ENCODE data around the gene SPP2.

SPP2 gene, protein sequence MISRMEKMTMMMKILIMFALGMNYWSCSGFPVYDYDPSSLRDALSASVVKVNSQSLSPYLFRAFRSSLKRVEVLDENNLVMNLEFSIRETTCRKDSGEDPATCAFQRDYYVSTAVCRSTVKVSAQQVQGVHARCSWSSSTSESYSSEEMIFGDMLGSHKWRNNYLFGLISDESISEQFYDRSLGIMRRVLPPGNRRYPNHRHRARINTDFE

DNA sequence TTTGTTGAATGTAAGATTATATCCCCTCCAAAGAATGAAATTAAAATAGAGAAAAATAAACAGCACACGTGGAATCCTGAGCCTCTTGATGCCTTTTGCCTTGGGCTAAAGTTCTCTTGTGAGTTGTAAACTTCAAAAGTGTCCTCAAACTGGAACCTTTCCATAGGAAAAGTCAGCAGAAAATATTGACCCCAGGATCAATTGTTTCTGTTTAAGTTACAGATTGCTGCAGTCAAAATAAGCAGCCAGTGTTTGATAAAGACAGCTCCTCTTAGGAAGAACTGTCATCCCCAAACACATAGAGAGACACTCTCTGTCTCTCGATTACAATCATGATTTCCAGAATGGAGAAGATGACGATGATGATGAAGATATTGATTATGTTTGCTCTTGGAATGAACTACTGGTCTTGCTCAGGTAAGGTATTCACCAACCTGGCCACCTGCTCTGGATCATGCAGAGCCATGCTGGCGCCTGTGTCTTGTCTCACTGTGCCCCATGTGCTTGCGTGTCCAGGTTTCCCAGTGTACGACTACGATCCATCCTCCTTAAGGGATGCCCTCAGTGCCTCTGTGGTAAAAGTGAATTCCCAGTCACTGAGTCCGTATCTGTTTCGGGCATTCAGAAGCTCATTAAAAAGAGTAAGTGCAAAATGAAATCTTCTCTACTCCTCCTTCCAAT, at the start of gene SPP2:
SPP2 (plus strand) TSS at position 248 of the 681 bp plus-strand sequence; CDS start at position 333, 85 bp downstream.
- DNase-seq = no peak

DNA sequence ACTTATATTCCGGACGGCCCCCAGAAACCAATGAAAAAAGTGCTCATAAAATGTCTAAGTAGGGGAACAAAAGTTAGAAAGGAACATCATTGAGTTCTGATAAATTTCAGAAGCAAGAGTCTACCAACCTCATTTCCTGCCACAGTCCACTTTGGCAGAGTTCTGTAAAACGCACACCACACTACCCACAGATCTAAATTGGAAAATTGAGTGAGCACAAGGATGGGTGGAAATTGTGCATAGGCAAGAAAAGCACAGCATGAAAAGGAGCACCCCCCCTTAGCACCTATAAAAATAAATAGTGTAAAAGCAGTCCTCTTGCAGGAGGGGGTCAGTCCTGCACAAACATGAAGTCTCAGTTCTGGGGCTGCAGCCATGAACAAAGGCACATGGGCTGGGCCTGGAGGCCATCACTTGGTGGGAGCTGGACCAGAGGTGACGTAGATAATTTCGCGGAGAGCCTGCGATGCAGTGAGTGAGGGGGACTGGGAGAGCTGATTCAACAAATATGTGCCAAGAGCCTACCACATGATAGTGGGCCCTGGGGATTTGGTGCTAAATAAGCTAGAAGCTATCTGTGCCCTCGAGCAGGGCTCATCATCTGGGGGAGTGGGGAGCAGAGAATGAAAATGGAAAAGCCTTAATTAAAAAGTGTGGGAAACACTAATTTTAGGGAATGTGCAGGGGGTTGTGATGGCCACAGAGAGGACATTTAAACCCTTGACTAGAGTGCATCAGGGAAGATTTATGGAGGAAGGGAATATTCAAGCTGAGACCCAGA, 48.9 kb upstream of the SPP2 start:
- no peak for DNase-seq

DNA sequence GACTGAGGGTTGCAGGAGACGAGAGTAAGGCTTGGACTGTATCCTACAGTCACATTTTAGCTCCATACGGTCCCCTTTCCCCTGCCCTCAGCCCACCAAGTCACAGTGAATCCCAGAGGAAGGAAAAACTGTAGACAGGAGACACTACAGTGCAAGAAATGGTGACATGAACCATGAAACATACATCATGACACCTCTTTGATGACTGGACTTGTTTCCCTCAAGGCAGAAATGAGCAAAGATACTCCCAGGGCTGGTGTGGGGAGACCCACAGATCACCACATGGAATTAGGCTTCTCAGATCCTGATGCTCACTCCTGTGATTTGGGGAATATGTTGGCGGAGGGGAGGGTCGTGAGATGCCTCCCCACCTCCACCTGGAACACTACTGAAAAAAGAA, 48.2 kb upstream of the SPP2 start:
- no peak for DNase-seq

DNA sequence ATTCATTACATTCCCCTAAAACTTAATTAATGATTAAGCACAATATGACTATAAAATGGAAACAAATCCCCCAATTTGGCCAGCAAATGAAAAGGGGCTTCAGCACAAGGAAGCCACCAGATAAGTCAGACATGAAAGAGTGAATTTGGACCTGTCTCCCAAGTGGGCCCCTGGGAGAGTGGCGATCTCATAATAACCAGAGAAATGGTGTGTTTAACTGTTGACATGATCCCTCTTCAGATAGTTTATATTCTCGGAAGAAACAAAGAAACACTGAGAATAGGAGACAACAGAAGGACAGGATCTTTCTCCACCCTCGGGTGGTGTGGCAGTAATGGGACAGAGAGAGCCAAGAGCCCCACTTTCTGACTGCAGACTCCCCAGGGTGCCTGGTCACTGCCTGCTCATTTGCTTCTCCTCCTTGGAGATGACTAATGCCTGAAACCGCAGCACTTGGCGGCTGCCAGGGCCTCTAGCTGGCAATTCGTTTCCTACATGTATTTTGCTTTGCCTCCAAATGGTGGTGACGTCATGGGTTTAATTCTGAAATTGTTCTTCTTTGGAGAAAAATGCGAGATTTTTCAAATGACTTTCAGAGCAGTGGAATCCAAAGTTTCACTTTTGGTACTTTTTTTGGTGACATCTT, 46.4 kb upstream of the SPP2 start:
- no peak for DNase-seq

DNA sequence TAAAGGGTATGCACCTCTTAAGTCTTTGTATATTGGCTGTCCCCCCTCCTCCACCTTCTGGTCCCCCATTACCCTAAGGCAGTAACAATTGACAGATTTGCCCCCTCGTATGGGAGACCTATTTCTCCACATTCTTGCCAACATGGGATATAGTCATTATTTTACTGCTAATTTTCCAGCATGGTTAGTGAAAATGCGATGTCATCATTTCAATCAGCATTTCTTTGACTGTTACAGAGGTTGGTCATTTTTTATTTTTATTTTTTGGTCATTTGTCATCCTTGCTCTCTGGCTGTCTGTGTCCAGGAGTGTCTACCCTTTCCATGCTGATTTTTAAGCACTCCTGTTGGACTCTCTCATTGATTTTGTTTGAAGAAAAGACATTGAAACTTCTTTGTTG, 45.4 kb upstream of the SPP2 start:
- no peak for DNase-seq

DNA sequence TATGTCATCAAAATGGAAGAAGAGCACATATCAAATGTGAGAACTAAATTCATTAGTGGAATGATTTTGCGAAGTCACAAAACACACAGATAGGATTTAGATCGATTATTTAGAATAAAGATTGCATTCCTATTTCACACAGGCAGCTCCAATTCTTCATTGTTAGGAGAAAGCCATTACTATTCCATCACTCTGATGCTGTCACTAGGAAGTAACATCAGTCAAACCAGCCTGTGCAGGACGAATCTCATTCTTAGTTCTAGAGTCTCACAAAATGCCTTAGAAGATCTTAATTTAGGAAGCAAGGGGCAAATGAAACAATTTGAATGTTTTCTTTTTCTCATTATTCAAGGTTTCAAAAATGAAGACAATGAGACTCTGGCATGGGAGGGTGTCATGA, 44.0 kb upstream of the SPP2 start:
- DNase-seq = no peak

DNA sequence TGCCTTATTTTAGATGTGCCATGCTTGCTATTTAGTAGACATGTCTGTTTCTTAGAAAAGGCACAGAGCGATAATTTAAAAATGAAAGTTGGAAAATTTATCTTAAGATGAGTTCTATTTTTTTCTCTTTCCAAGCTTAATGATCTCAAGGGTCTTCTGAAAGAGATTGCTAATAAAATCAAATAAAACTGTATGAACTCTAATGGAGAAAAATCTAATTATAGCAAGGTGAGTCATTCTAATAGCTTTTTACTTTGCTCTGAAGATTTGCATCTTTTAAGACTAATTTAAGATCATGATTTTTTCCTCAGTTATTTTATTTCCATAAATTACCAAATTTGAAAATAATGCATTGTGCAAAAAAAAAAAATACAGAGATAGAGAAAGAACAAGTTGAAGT, 36.1 kb upstream of the SPP2 start:
- DNase-seq = no peak

DNA sequence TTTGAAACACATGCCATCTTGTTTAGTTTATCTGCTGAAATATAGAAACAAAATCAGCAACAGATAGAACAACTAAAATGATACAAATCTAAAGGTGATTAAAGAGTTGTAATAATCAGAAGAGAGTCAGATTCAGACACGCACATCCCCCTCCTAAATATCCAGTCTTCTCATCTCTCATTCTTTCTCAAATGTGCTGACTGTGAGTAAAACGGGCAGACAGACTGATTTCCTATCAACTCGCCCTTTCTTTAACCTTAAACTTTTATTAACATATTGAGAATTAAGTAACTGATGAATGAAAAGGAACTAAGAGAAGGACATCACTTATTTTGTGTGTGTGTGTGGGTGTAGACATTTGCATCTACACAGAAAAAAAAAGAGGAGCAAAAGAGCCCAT, 34.6 kb upstream of the SPP2 start:
- DNase-seq = no peak

DNA sequence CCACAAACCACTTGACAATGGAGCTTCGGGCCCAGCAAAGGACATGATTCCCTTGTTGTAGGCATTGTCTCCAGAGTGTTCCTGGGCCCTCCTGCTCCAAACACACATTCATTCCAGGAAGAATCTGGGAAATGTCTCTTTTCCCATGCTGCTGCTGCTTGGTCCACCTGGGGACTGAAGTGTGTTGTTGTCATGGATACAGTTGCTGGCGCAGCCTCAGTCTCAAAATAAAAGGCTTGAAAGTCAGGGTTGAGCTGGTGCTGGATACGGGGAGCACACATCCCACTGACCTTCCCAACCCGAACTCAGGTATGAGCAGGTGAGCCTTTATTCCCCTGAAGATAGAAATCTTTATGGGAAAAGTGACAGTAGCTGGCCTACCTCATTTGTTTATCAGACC, 30.6 kb upstream of the SPP2 start:
- DNase-seq = no peak

DNA sequence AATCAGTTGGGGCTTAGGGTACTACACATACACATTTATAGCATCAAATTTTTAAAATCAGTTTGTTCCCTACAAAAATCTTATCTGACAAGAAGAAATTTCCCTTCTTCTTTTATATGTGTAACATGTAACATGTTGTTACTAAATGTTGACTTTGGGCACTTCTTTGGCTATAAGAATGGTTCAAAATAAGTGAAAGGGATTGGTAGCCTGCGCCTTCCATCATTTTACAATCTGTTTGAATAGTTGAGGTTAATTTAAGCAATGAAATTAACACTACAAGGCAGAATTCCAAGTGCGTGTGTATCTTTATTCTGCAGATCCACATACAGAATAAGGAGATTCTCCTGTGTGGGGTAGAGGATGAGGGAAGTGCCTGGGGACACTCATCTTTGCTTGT, 30.2 kb upstream of the SPP2 start:
- DNase-seq = no peak

DNA sequence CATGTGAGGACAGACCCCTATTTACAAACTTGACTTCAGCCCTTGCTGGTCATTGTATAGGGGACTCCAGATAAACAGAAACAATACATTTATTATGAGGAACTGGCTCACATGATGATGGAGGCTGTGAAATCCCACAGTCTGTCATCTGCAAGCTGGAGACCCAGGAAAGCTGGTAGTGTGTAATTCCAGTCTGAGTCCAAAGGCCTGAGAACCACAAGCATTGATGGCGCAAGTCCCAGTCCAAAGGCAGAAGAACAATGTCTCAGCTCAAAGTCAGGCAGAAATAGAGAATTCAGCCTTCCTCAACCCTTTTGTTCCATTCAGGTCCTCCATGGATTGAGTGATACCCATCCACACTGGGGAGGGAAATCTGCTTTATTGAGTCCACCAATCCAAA, 28.1 kb upstream of the SPP2 start:
- DNase-seq = no peak

DNA sequence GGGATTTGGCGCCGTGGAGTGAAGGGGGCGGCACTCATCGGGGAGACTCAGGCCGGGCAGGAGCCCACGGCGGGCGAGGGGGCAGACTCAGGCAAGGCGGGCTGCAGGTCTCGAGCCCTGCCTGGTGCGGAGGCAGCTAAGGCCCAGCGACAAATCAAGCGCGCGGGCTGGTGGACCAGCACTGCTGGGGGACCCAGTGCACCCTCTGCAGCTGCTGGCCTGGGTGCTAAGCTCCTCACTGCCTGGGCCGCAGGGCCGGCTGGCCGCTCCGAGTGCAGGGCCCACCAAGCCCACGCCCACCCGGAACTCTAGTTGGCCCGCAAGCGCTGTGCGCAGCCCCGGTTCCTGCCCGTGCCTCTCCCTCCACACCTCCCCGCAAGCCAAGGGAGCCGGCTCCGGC, 26.2 kb upstream of the SPP2 start:
- no peak for DNase-seq

DNA sequence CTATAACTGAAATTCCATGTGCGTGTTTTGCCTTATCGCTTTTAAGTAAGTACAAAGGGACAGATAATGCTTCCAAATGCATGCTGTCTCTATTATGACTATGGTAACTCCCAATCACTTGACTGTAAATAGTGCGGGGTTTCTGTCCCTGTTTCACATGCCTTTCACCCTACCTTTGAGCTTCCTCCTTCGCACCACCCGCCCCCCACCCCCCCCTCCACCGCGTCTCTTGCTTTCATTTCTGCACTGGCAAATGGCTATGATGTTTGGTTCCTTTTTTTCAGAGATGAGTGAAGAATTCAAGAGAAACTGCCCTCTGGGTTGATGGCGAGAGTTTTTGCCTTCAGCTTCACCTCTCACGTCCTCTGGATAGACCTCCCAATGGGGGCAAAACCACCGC, 25.0 kb upstream of the SPP2 start:
- DNase-seq = no peak

DNA sequence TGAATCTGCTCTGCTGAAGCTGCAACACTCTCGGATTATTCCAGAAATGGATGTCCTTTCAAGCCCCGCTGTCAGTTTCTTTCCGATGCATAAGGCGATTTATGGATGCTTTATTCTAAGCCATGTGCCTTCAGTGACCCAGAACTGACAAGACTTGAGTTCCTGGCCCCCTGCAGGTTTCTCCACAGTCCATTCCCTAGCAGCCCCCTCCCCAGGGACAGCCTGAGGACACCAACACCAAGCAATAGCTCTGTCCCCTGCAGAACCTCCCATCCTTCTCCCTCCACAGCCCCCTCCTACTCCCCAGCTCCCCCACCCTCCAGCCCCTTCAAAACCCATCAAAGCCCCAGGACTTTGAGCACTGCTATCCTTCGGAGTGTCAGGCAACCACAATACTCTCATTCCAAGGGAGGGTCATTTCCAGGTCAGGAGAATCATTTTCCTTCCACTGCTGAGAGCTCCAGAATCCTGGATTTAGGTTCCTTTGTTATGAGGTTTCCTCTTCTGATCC, 24.6 kb upstream of the SPP2 start:
- DNase-seq = no peak

DNA sequence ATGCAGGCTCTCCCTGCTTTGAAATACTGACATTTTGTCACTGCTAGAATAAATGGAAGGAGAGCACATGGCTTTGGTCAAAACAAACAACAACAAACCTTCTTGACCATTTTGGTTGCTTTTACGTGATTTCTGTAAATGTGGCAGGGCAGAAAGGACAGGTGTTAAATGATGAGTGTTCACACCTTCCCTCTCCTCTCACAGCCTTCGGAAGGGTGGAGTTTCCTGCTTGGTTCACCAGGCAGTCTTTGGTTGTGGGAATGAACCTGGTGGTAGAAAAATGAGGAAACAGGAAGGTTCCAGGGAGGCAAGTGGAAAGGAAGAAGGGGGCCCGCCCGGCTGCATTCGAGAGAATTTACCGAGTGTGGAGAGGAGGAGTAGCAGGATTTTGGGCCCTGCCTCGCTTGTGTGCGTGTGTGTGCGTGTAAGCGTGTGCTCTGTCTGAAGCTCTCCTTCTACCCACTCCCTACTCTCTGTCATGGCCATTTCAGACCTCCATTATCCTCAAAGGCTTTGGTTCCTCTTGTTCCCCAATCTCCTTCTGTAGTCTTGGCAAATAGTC, 23.7 kb upstream of the SPP2 start:
- no peak for DNase-seq

DNA sequence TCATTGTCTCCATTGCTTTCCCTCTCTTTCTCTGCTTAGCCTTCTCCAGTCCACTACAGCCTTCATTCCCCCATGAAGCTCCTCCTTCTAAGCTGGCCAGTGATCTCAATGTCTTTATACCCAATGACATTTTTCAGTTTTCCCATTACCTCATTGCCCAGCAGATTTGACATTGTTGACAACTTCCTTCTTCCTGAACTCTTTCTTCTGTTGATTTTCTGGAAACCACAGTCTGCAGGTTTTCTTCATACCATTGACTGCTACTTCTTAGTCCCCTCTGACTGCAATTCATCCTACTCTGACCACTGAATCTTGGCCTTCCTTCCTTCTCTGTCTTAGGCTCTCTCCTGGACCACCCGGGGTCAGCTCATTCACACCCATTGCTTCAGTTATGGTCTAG, 22.9 kb upstream of the SPP2 start:
- DNase-seq = no peak

DNA sequence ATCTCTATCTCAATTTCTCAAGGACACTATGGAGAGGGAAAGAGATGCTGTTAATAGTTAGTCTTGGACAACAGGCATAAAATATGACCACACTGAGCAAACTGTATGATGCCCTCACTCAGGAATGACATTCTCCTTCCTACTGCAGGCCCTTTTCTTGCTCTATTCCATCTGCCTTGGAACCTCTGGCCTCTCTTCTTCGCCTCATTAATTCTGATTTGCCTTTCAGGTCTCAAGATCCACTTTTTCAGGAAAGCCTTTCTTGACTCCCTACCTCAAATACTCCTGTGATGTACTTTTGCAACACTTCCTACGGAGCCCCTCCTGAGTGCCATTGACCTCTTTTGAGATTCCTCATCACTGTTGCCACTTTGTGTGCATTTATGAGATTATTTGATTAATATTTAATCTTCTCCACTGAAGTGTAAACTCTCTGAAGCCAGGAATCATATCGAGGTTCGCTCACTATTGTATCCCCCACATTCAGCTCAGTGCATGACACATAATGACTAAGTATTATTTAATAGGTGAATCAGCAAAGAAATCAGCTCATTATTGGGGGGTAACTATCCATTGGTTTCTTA, 21.3 kb upstream of the SPP2 start:
- DNase-seq = no peak

DNA sequence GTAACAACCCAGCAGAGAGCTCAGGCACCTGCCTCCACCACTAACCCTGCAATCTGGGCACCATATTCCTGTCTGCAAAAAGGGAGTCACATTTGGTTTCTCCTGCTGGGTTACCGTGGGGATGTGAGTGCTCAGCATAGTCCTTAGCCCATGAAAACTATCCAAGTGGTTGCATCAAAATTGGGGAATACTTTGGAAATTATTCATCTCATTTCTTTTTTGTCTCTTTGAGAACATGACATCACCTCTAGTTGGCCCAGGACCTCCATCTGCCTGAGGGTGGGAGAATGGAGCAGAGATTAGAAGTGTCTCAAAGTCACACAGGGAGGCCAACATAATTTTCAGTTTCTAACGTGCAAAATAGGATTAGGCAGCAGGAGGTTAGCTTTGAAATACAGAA, 19.3 kb upstream of the SPP2 start:
- DNase-seq = no peak

DNA sequence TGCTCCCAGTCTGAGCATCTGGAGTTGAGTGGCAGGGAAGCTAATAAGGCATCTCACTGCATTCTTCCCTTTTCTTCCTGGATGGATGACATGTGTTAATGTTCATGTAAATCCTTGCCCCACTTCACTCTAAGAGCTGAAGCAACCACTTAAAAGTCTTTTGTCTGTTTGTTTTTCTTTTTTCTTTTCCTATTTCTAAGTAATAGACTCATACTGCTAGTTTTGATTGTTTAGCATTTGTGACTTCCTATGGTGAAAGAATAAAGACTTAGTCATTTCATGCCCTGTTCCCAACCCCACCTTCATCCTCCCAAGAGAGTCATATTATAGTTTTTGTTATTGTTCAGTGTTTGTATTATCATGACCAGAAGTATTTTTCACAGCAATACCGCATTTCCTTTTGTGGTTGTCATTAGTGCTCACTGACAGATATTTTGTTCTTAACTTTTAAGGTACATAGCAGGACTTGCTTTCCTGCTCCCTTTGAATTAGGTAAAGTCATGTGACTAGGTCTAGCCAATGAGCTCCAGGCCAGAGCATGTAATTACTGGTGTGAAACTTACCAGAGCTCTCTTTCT, 18.1 kb upstream of the SPP2 start:
- peak; percentile 18 for DNase-seq

DNA sequence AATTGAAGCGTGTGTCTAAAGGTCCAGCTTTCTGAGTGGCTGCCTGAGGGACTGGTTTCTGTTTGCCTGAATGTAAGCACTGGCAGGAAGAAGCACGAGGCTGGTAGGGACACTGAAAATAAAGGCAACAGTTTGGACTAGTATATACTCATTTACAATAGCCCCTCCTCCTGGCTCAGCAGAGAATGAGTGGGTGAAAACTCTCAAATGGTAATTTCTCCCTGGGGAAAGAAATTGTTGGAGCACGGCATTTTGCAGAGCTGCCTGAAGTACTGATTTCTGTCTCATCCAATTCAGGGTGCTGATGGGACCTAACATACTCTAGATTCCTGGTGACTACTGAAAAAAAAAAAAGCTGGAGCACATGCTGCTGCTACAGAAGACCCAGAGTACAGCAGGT, 17.3 kb upstream of the SPP2 start:
- DNase-seq = no peak

DNA sequence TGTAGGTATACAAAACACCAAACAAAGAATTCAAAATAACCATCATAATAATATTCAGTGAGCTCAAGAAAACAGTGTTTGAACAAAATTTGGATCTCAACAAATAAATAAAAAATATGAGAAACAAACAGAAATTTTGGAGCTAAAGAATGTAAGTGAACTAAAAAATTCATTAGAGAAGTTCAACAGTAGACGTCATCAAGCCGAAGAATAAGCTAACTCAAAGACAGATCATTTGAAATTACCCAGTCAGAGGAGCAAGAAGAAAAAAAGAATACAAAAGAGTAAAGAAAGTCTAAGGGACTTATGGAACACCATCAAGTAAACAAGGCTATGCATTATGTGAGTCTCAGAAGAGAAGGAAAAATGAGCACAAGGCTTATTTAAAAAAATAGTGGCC, 16.6 kb upstream of the SPP2 start:
- no peak for DNase-seq

DNA sequence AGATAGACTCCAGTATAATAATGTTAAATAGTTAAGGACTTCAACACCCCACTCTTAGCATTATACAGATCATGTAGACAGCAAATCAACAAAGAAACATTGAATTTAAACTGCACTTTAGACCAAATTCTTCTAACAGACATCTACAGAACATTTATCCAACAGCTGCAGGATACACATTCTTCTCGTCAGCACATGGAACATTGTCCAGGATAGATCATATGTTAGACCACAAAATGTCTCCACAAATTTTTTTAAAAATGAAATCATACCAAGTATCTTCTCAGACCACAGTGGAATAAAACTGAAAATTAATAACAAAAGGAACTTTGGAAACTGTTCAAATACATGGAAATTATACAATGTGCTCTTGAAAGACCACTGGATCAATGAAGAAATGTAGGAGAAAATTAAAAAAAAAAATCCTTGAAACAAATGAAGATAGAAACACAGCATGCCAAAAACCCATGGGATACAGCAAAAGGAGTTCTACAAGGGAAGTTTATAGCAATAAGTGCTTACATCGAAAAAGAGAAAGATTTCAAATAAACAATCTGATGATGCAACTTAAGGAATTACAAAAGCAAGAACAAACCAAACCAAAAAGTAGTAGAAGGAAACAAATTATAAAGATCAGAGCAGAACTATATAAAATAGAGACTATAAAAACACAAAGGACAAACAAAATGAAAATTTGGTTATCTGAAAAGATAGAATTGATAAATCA, 12.3 kb upstream of the SPP2 start:
- no peak for DNase-seq
